Esophagus (tissue), 2 donors: Measurements from ENCODE around the gene CIT. TPM values are rescaled to one million over a fixed set of nuclear protein-coding genes. Genes with fewer than 3 reads are reported as not detected.

ENCODE experiments used
- H3K27ac ChIP-seq, 2 donors: one replicate each; pipeline ENCODE4 v1.5.1; 2013; ENCODE audit warnings: low read depth in 2 of 2, mild to moderate bottlenecking in 2 of 2, inconsistent platforms in 1 of 2, low read length in 1 of 2, moderate library complexity in 1 of 2
- H3K27me3 ChIP-seq, 2 donors: one replicate each; pipeline ENCODE4 v1.6.1; 2013; ENCODE audit warnings: low read length in 2 of 2, control low read depth in 1 of 2, mild to moderate bottlenecking in 1 of 2; ENCODE audit not compliant: insufficient read depth in 2 of 2, control insufficient read depth in 1 of 2
- H3K36me3 ChIP-seq, 2 donors: one replicate each; pipeline ENCODE4 v1.6.1; 2013; ENCODE audit warnings: low read length in 1 of 2; ENCODE audit not compliant: control insufficient read depth in 2 of 2, insufficient read depth in 2 of 2
- H3K4me1 ChIP-seq, 2 donors: one replicate each; pipeline ENCODE4 v1.6.1; 2013; ENCODE audit warnings: low read length in 1 of 2; ENCODE audit not compliant: control insufficient read depth in 2 of 2, insufficient read depth in 2 of 2
- H3K4me3 ChIP-seq, 2 donors: one replicate each; pipeline ENCODE4 v1.5.1; 2013; ENCODE audit warnings: low read length in 2 of 2, mild to moderate bottlenecking in 2 of 2, low read depth in 1 of 2, moderate library complexity in 1 of 2
- H3K9me3 ChIP-seq, 2 donors: one replicate each; pipeline ENCODE4 v1.6.1; 2013; ENCODE audit warnings: mild to moderate bottlenecking in 2 of 2, low read depth in 1 of 2, low read length in 1 of 2, moderate library complexity in 1 of 2; ENCODE audit not compliant: control insufficient read depth in 2 of 2, insufficient read depth in 1 of 2
- WGBS, 2 donors: extraction: QIAGEN DNeasy Blood & Tissue Kit; methylation state at CpG; one replicate each; pipeline ENCODE4 v1.1.7; 2013; 5-methylcytosine and 5-hydroxymethylcytosine counted together
- polyA plus RNA-seq, 2 donors: library from polyadenylated mRNA; stranded (reverse); fragments of 200-250 nt; gene quantifications; one replicate each; pipeline ENCODE4 v1.2.3, GENCODE V29; 2013
- donor health status: healthy with polysubstance abuse.
- donor health status: Bipolar disorder and iron deficiency.

Gene CIT
- polyA plus RNA-seq, 2 donors = 2.9 to 4.1 TPM

DNA sequence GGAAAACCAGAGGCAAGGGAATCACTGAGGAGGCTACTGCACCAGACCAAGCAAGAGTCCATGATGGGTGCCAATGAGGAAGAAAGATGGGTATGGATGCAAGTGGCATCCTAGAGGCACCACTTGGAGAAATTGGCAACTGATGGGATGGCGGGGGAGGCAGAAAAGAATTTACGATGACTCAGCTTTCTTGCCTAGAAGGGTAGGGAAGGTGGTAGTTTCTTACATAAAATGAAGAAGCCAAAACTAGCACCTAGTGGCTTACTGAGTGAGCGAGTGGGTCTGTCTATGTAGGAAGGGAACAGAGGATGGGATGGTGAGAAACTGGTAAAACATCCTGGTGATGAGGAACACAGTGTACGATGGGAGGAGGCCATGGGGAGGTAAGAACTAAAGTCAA is 80.8 kb downstream of the CIT start:
- no peaks in the 10 kb centered on the region for H3K27me3 ChIP-seq
- no peak overlapping the region for H3K4me3 ChIP-seq
- no peaks in the 10 kb centered on the region for H3K4me1 ChIP-seq
- H3K36me3 ChIP-seq = peaks cover 0 to 2% of the 10 kb centered on the region in 2 donors
- no peaks in the 10 kb centered on the region for H3K9me3 ChIP-seq
- 96 to 98% methylated on average over 4 of the region's 4 CpGs for WGBS, 2 donors
- no peak overlapping the region for H3K27ac ChIP-seq

DNA sequence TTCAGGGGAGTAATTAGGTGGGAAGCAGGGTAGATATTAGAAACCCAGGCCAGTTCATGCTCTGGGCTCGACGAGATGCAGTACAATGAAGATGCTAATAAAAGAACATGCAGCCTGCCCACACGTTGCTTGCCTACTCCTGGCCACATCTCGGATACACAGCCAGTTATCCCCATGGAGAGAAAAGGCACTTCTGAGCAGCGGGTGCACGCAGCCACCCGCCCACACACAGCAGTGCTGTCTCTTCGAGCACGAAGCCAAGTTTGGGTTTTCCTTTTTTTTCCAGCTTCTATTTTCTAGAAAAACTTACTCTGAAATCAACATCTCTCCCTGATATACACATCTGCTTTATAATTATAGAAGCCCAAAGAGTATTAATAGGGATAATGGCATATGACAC is 85.7 kb downstream of the CIT start:
- Histone ChIP-seq H3K4me1 (no peaks in the 10 kb centered on the region), H3K9me3 (no peaks in the 10 kb centered on the region), H3K27ac (no peak overlapping the region), H3K27me3 (no peaks in the 10 kb centered on the region), H3K4me3 (no peak overlapping the region), H3K36me3 (peaks cover 0 to 2% of the 10 kb centered on the region in 2 donors)
- WGBS, 2 donors = 86 to 88% methylated on average over 9 of the region's 9 CpGs

DNA sequence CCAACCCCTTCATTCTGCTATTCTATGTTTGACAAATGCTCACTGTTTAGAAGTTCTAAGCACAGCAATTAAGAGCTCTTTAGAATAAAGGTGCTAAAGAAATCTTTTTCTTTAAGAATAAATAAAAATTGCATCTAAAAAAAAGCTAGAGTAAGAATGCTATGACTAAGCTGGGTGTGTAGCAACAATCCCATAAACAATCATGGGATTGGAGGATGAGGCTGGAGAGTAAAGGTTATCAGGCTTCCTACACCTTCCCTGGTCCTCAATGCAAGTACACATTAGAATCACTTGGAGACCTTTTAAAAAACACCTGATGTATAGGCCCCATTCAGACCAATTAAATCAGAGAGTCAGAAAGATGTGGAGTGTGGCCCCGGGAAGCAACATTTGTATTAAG is 88.3 kb downstream of the CIT start:
- H3K4me3 ChIP-seq = no peak overlapping the region
- H3K9me3 ChIP-seq = no peaks in the 10 kb centered on the region
- 94 to 100% methylated on average over 1 of the region's 1 CpG for WGBS, 2 donors
- peaks cover 0 to 4% of the 10 kb centered on the region in 2 donors for H3K36me3 ChIP-seq
- H3K27ac ChIP-seq = no peak overlapping the region
- no peaks in the 10 kb centered on the region for H3K4me1 ChIP-seq
- no peaks in the 10 kb centered on the region for H3K27me3 ChIP-seq

DNA sequence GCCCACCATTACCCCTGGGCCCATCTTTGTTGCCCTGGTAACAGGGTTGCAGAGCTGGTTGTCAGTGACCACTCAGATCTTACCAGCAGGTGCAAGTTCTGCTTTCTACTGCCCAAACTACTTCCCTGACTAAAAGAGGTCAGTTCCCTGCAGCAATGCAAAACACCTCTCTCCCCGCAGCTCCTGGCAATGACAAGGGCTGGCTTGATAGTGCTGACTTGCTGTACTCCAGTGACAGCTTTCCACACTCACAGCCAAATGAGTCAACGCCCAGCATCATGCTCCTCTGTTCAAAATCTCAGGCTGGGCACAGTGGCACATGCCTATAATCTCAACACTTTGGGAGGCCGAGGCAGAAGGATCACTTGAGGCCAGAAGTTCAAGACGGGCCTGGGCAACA is 90.6 kb downstream of the CIT start:
- peaks cover 0 to 4% of the 10 kb centered on the region in 2 donors for H3K36me3 ChIP-seq
- no peaks in the 10 kb centered on the region for H3K27me3 ChIP-seq
- no peaks in the 10 kb centered on the region for H3K4me1 ChIP-seq
- H3K27ac ChIP-seq = no peak overlapping the region
- WGBS, 2 donors = 94 to 97% methylated on average over 4 of the region's 4 CpGs
- H3K4me3 ChIP-seq = no peak overlapping the region
- no peaks in the 10 kb centered on the region for H3K9me3 ChIP-seq

DNA sequence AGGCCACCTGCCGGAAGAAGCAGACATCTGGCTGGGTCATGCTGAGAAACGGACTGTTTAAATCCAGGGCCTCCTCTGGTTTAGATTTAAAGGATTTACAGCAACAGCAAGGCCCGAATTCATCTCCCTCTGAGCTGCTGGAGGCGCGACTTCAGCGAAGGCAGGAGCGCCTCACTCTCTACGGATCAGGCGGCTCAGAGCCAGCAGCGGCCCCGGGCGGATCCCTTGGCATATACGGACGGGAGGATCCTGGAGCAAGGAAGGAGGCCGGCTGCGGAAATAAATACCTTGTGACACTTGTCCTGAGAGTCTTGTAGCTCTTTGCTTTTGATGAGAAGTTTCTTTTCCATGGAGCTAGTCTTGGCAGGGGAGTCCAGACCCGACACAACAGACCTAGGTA is 92.4 kb downstream of the CIT start:
- Histone ChIP-seq H3K4me3 (no peak overlapping the region), H3K9me3 (no peaks in the 10 kb centered on the region), H3K4me1 (no peaks in the 10 kb centered on the region), H3K36me3 (peaks cover 0 to 4% of the 10 kb centered on the region in 2 donors), H3K27ac (no peak overlapping the region), H3K27me3 (no peaks in the 10 kb centered on the region)
- 96 to 97% methylated on average over 17 of the region's 17 CpGs for WGBS, 2 donors

DNA sequence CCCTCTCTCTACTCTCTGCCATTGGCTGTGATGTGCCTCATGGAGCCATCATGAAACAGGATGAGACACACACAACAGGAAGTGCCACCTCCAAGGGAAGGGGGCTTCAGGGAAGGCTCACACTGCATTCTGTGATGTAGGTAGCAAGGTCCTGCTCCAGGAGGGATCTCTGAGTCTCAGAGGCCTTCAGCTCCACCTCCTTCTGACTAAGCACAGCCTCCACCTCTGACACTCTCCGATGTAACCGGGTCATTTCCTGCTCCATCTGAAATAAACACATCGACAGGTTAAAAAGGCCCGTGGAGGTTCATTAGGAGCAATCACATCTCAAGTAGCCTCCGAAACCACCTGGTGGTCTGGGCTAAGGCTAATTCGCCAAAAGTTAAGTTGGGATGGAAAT is 93.3 kb downstream of the CIT start:
- H3K36me3 ChIP-seq = peaks cover 0 to 4% of the 10 kb centered on the region in 2 donors

DNA sequence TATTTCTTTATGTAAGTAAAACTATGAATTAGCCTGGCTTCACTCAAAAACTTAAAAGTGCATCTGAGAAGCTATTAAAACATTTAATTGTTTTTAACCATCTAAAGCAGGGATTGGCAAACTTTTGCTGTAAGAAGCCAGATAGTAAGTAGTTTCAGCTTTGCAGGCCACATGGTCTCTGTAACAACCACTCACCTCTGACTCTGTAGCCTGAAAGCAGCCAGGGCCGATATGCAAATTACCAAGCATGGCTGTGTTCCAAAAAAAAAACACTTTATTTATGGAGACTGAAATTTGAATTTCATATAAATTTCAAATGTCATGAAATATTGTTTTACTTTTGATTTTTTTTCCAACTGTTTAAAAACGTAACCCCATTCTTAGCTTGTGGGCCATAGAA is 95.3 kb downstream of the CIT start:
- WGBS, 2 donors = 83 to 90% methylated on average over 2 of the region's 2 CpGs
- Histone ChIP-seq H3K36me3 (peaks cover 0 to 4% of the 10 kb centered on the region in 2 donors), H3K4me1 (no peaks in the 10 kb centered on the region), H3K27ac (no peak overlapping the region), H3K4me3 (no peak overlapping the region), H3K27me3 (no peaks in the 10 kb centered on the region), H3K9me3 (no peaks in the 10 kb centered on the region)

More for the DNA sequence above, 93.3 kb downstream of the CIT start:
- H3K9me3 ChIP-seq = no peaks in the 10 kb centered on the region
- WGBS, 2 donors = 91 to 95% methylated on average over 6 of the region's 6 CpGs
- no peaks in the 10 kb centered on the region for H3K27me3 ChIP-seq
- no peak overlapping the region for H3K4me3 ChIP-seq
- no peaks in the 10 kb centered on the region for H3K4me1 ChIP-seq
- no peak overlapping the region for H3K27ac ChIP-seq

DNA sequence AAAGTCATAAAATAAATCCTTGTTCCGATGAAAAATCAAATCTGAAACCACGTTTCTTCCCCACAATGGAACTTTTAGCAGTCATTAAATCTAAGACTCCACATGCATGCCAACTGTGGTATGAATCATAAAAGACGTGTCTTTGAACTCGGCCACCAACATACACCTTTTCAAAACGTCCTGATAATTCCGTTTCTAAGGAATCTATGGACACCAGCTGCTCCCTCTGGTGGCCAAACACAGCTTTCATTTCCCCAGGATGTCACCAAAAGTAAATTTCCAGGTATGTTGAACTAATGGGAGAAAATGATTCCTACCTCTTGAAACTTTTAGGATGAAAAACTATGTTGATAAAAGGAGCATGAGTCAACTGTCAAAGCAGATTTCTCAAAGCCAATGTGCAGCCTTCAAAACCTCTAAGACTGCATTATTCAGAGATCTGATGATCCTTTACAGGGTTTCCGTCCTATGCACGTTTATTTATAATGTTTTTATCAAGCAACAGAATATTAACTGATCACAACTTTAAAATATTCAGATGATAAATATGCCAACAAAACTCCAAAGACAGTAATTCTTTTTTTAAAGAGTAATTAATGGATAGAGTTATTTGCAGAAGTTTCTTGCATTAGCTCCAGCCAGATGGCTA is 96.2 kb downstream of the CIT start:
- Histone ChIP-seq H3K36me3 (peaks cover 0 to 4% of the 10 kb centered on the region in 2 donors), H3K27ac (no peak overlapping the region), H3K27me3 (no peaks in the 10 kb centered on the region), H3K9me3 (no peaks in the 10 kb centered on the region), H3K4me3 (no peak overlapping the region), H3K4me1 (no peaks in the 10 kb centered on the region)
- 37% methylated on average over 8 of the region's 8 CpGs for WGBS, 2 donors

DNA sequence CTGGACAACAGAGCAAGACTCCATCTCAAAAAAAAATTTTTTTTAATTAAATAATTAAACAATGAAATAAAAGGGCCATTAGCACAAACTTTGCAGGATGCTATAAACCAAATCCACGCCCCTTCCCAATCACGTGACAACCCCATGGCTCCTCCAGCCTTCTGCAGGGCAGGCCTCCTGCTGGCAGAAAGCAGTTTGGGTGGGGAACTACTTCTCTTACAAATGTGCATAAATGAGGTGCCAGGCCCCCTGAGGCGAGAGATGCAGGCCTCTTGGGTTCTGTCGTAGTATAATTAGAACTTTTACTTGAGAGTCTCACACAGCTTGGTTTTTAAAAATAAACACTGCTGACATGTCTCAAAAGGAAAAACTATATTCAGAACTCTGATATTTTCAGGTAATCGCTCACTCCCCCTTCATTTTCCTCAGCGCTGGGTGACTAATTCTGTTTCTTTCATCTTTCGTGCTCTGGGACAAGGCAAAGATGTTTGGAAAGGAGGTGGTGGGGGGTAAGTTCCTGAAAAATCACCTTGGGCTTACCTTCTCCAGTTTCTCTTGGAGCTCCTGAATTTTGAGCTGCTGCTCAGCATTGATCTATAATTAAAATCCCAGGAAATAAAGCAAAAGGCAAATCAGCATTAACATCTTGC is 101.7 kb downstream of the CIT start:
- Histone ChIP-seq H3K4me1 (no peaks in the 10 kb centered on the region), H3K36me3 (no peaks in the 10 kb centered on the region)
- WGBS, 2 donors = 88 to 94% methylated on average over 7 of the region's 7 CpGs

DNA sequence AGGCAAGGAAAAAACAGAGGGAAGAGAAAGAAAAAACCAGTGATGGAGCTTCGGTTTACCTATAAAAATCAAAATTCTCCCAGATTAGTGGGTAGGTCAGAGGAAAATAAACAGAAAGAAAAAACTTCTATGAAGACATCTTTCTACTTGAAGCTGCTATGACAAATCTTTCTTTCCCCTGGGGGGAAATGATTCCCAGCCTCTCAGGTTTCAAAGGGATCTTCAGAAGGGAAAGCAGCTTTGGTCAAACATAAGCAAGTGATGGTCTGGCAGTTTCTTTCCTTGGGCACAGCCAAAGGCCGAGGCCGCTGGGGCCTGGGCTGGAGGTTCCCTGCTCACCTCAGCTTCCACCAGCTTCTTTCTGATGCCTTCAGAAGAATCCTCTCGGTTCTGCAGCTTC is 104.7 kb downstream of the CIT start:
- Histone ChIP-seq H3K4me3 (no peak overlapping the region), H3K36me3 (no peaks in the 10 kb centered on the region), H3K27ac (no peak overlapping the region), H3K9me3 (no peaks in the 10 kb centered on the region), H3K4me1 (no peaks in the 10 kb centered on the region), H3K27me3 (no peaks in the 10 kb centered on the region)
- WGBS, 2 donors = 92 to 96% methylated on average over 4 of the region's 4 CpGs

More for the DNA sequence above, 101.7 kb downstream of the CIT start:
- Histone ChIP-seq H3K27ac (no peak overlapping the region), H3K27me3 (no peaks in the 10 kb centered on the region), H3K9me3 (no peaks in the 10 kb centered on the region), H3K4me3 (no peak overlapping the region)
